DOHH2 (cell line): ENCODE measurements around the gene BRD7.

Source experiments
- EZH2phosphoT487 ChIP-seq: fragments of 200-600 bp; sonication (generic); IDR thresholded peaks from 2 replicates; pipeline ENCODE4 v1.6.1; 2017; ENCODE audit warnings: borderline replicate concordance, mild to moderate bottlenecking, antibody characterized with exemption, low read length, moderate library complexity, mixed read lengths
- TF ChIP-seq, protein P1 (sequence below): fragments of 200-600 bp; sonication (generic); IDR thresholded peaks from one replicate; pipeline ENCODE4 v1.5.1; 2014; ENCODE audit warnings: antibody characterized with exemption, mild to moderate bottlenecking, low read depth, low read length; ENCODE audit not compliant: poor library complexity, severe bottlenecking

DNA sequence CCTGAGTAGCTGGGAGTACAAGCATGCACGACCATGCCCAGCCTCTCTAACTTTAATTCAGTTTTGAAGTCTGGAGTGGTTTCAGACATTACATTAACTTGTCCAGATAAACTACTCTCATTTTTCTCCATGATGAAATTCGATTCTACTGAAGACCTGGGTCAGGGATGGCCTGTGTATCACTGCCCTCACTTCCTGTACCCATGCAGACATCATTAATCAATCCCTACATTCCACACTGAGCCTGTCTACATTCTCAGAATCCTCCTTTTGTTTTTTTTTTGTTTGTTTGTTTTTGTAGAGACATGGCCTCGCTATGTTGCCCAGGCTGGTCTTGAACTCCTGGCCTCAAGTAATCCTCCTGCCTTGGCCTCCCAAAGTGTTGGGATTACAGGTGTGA, 79.9 kb downstream of the BRD7 start:
- TF ChIP-seq, protein P1, sequence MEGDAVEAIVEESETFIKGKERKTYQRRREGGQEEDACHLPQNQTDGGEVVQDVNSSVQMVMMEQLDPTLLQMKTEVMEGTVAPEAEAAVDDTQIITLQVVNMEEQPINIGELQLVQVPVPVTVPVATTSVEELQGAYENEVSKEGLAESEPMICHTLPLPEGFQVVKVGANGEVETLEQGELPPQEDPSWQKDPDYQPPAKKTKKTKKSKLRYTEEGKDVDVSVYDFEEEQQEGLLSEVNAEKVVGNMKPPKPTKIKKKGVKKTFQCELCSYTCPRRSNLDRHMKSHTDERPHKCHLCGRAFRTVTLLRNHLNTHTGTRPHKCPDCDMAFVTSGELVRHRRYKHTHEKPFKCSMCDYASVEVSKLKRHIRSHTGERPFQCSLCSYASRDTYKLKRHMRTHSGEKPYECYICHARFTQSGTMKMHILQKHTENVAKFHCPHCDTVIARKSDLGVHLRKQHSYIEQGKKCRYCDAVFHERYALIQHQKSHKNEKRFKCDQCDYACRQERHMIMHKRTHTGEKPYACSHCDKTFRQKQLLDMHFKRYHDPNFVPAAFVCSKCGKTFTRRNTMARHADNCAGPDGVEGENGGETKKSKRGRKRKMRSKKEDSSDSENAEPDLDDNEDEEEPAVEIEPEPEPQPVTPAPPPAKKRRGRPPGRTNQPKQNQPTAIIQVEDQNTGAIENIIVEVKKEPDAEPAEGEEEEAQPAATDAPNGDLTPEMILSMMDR, result no peak
- TF ChIP-seq EZH2phosphoT487, result no peak
